Stimulated activated CD8-positive, alpha-beta memory T cell treated with anti-CD3 and anti-CD28 coated beads, Interleukin-4, amount 100 ng/mL, for 24 hours (primary cell): Measurements from ENCODE around the gene FAM118B.

Source experiments
- DNase-seq: peaks from one replicate; pipeline ENCODE4 v3.0.0-alpha.2; 2020; ENCODE audit warnings: low read depth

The FAM118B gene

GRCh38 chr11:126211236-126212088, at the start of gene FAM118B, which contains the start of gene RPUSD4:
TSS of gene FAM118B (plus strand) at chr11:126211782. CDS start at chr11:126235002, 23,220 bp downstream.
TSS of gene RPUSD4 (minus strand) at chr11:126211650. CDS start at chr11:126211638, 12 bp downstream.
- peak; percentile 98 for DNase-seq

GRCh38 chr11:126162306-126163030, 49.1 kb upstream of the FAM118B start:
- DNase-seq = no peak

- no peak for DNase-seq
Observed at GRCh38 chr11:126163074-126163700, 48.4 kb upstream of the FAM118B start.

GRCh38 chr11:126163779-126164178, 47.8 kb upstream of the FAM118B start:
- DNase-seq = no peak

GRCh38 chr11:126164781-126165180, 46.8 kb upstream of the FAM118B start:
- no peak for DNase-seq

- DNase-seq = no peak
Observed at GRCh38 chr11:126165311-126165720, 46.3 kb upstream of the FAM118B start.

- DNase-seq = no peak
Observed at GRCh38 chr11:126165757-126166156, 45.8 kb upstream of the FAM118B start.

- no peak for DNase-seq
Observed at GRCh38 chr11:126166413-126166812, 45.2 kb upstream of the FAM118B start.

- no peak for DNase-seq
Observed at GRCh38 chr11:126167488-126167887, 44.1 kb upstream of the FAM118B start.

- no peak for DNase-seq
Observed at GRCh38 chr11:126169291-126169690, 42.3 kb upstream of the FAM118B start.

GRCh38 chr11:126172596-126173038, 39.0 kb upstream of the FAM118B start:
- no peak for DNase-seq

GRCh38 chr11:126173257-126173656, 38.3 kb upstream of the FAM118B start:
- DNase-seq = no peak

GRCh38 chr11:126174816-126175215, 36.8 kb upstream of the FAM118B start:
- DNase-seq = no peak

- no peak for DNase-seq
Observed at GRCh38 chr11:126175393-126175792, 36.2 kb upstream of the FAM118B start.

GRCh38 chr11:126176853-126177470, 34.6 kb upstream of the FAM118B start:
- DNase-seq = no peak

GRCh38 chr11:126181939-126182730, 29.4 kb upstream of the FAM118B start:
- no peak for DNase-seq

GRCh38 chr11:126182787-126183445, 28.7 kb upstream of the FAM118B start:
- no peak for DNase-seq

- DNase-seq = no peak
Observed at GRCh38 chr11:126185259-126186024, 26.1 kb upstream of the FAM118B start.

GRCh38 chr11:126186025-126186698, 25.4 kb upstream of the FAM118B start:
- no peak for DNase-seq
